ENCODE measurements around the gene ABTB2. TPM values are rescaled to one million over a fixed set of nuclear protein-coding genes. Genes with fewer than 3 reads are reported as not detected.

The ABTB2 gene
- total RNA-seq, 1 experiment from 2014 or later = 5.5 TPM

GRCh38 chr11:34233215-34233614 is 124.6 kb downstream of the ABTB2 start:
- Histone ChIP-seq H4K91ac (ENCODE audit: insufficient read length, low read depth, low read length) (no peak overlapping the region), H3K18ac (ENCODE audit: insufficient read length, low read depth, low read length) (no peak overlapping the region), H3K79me1 (ENCODE audit: insufficient read depth, low read depth, low read length, poor library complexity, severe bottlenecking) (no peaks in the 10 kb centered on the region), H3K79me2 (ENCODE audit: insufficient read depth, low read length) (no peaks in the 10 kb centered on the region), H2BK5ac (ENCODE audit: insufficient read length, low read length) (no peak overlapping the region), H4K20me1 (ENCODE audit: control insufficient read depth, insufficient read depth, insufficient read length) (no peaks in the 10 kb centered on the region), H3T11ph (ENCODE audit: low read length) (no peak overlapping the region), H3K9ac (ENCODE audit: extremely low read depth, insufficient read length, low read length) (no peak overlapping the region), H2BK15ac (ENCODE audit: low read depth, low read length) (no peak overlapping the region), H3K56ac (ENCODE audit: insufficient read length, low read depth, low read length) (no peak overlapping the region), H2AFZ (ENCODE audit: low read length) (no peak overlapping the region), H3K4me2 (ENCODE audit: insufficient read depth, insufficient read length, low read length) (no peak overlapping the region), H4K5ac (ENCODE audit: insufficient read length, low read depth, low read length) (no peak overlapping the region), H3K4me1 (ENCODE audit: insufficient read depth, low read length) (peaks cover 3% of the 10 kb centered on the region; the same call in 1 of the 2 replicates), H2BK120ac (ENCODE audit: low read depth, low read length, poor library complexity, severe bottlenecking) (no peak overlapping the region), H3K14ac (ENCODE audit: insufficient read depth, low read length) (no peak overlapping the region), H2BK20ac (ENCODE audit: low read depth, low read length, poor library complexity, severe bottlenecking) (no peak overlapping the region), H4K8ac (replicated peaks; ENCODE audit: insufficient read length, low read depth, low read length) (no peak overlapping the region), H3K9me3 (ENCODE audit: control insufficient read depth, low read depth, low read length) (no peaks in the 10 kb centered on the region), H2BK12ac (ENCODE audit: insufficient read length, low read depth, low read length) (no peak overlapping the region), H3K23me2 (ENCODE audit: insufficient read length, low read depth, low read length, poor library complexity, severe bottlenecking) (no peaks in the 10 kb centered on the region), H3K27me3 (ENCODE audit: insufficient read depth, low read length) (no peaks in the 10 kb centered on the region), H3K23ac (ENCODE audit: insufficient read length, low read depth, low read length) (no peak overlapping the region), H2AK5ac (ENCODE audit: insufficient read length, low read length) (no peak overlapping the region), H3K27ac (ENCODE audit: insufficient read length, low read depth, low read length) (no peak overlapping the region), H3K4ac (ENCODE audit: low read depth, low read length) (no peak overlapping the region)
- H3K4me3 Mint-ChIP-seq = no peak overlapping the region
- no peak overlapping the region for H3K27ac Mint-ChIP-seq
- no peak for DNase-seq
- WGBS (ENCODE audit: extremely low coverage, insufficient read length, low lambda C conversion rate) = no CpG with 5 or more reads among the region's 2 CpGs
- TF ChIP-seq CTCF (conservative IDR thresholded peaks at IDR 0.05) = no peak
- peaks cover 30 to 38% of the 10 kb centered on the region in 2 experiments for H3K4me1 Mint-ChIP-seq
- no peaks in the 10 kb centered on the region; a peak in 1 of 7 replicates for H3K36me3 Mint-ChIP-seq (ENCODE audit: insufficient read depth in 1 of 3, low read depth in 3 of 3)
- H3K27me3 Mint-ChIP-seq (ENCODE audit: low read depth) = no peaks in the 10 kb centered on the region
- H3K9me3 Mint-ChIP-seq = no peaks in the 10 kb centered on the region
